Natural killer cell (primary cell): ENCODE data around the gene RUNX1. TPM values are rescaled to one million over a fixed set of nuclear protein-coding genes. Genes with fewer than 3 reads are reported as not detected.

Experiments used
- ATAC-seq, 3 donors: fragments of 150-1000 bp in 2 of 3; fragments of 200-7000 bp in 1 of 3; cut with Tn5 transposase; 1 replicate in 1 of 3; 2 replicates in 2 of 3; pipeline ENCODE4 v1.10.0; 2021; ENCODE audit warnings: mild to moderate bottlenecking in 2 of 3, moderate library complexity in 2 of 3
- DNase-seq, 2 donors: peaks; one replicate each; pipeline versions ENCODE4 v3.0.0 to v3.0.0-alpha.2; 2013 to 2021; ENCODE audit warnings: mixed read lengths in 1 of 2
- H3K27ac ChIP-seq: one replicate; pipeline ENCODE4 v1.5.1; 2013; ENCODE audit warnings: mild to moderate bottlenecking, low read length
- H3K27me3 ChIP-seq: one replicate; pipeline ENCODE4 v1.6.1; 2013; ENCODE audit warnings: low read length; ENCODE audit not compliant: control insufficient read depth, insufficient read depth
- H3K36me3 ChIP-seq: one replicate; pipeline ENCODE4 v1.6.1; 2013; ENCODE audit warnings: low read length; ENCODE audit not compliant: control insufficient read depth, insufficient read depth
- H3K4me1 ChIP-seq: one replicate; pipeline ENCODE4 v1.6.1; 2013; ENCODE audit warnings: low read length; ENCODE audit not compliant: control insufficient read depth, insufficient read depth
- H3K4me3 ChIP-seq: one replicate; pipeline ENCODE4 v1.5.1; 2013; ENCODE audit warnings: low read length
- H3K9me3 ChIP-seq: one replicate; pipeline ENCODE4 v1.6.1; 2013; ENCODE audit warnings: low read length; ENCODE audit not compliant: control insufficient read depth, insufficient read depth
- H3K27ac Mint-ChIP-seq, 2 donors: one replicate each; pipeline ENCODE4 v1.8.0; 2022; ENCODE audit warnings: mild to moderate bottlenecking in 2 of 2, mixed read lengths in 2 of 2, moderate library complexity in 1 of 2
- H3K27me3 Mint-ChIP-seq, 2 donors: one replicate each; pipeline ENCODE4 v1.8.0; 2022; ENCODE audit warnings: low read depth in 2 of 2, mixed read lengths in 2 of 2
- H3K36me3 Mint-ChIP-seq: one replicate; pipeline ENCODE4 v1.8.0; 2022; ENCODE audit warnings: mixed read lengths
- H3K4me1 Mint-ChIP-seq, 2 donors: one replicate each; pipeline ENCODE4 v1.8.0; 2022; ENCODE audit warnings: mixed read lengths in 2 of 2
- H3K4me3 Mint-ChIP-seq: one replicate; pipeline ENCODE4 v1.8.0; 2022; ENCODE audit warnings: mild to moderate bottlenecking, moderate library complexity, mixed read lengths
- H3K9me3 Mint-ChIP-seq, 2 donors: one replicate each; pipeline ENCODE4 v1.8.0; 2022; ENCODE audit warnings: mixed read lengths in 2 of 2
- WGBS: methylation state at CpG from one replicate; pipeline ENCODE4 v1.1.7; 2013; ENCODE audit warnings: missing lambda C conversion rate; ENCODE audit not compliant: insufficient coverage; 5-methylcytosine and 5-hydroxymethylcytosine counted together
- intact Hi-C: fragments of 100-400 bp; cut with micrococcal nuclease; formaldehyde crosslinking; loops from one replicate; pipeline ENCODE4 v1.14.2; 2022
- total RNA-seq, 4 donors: library from RNA; stranded (reverse); fragments of 120-200 nt in 1 of 4; gene quantifications; one replicate each; pipeline versions ENCODE4 v1.2.3 to v1.2.4, GENCODE V29; 2013 to 2022
- TF ChIP-seq, protein P1 (sequence below): fragments of 200-600 bp; IDR thresholded peaks from one replicate; pipeline ENCODE4 v1.8.0; 2022; ENCODE audit warnings: antibody characterized with exemption

The RUNX1 gene
- total RNA-seq, 3 donors from 2014 or later (not counting 1 experiment from before 2014, with no cell fraction given): 62.1 to 171 (median 98.2) TPM

DNA sequence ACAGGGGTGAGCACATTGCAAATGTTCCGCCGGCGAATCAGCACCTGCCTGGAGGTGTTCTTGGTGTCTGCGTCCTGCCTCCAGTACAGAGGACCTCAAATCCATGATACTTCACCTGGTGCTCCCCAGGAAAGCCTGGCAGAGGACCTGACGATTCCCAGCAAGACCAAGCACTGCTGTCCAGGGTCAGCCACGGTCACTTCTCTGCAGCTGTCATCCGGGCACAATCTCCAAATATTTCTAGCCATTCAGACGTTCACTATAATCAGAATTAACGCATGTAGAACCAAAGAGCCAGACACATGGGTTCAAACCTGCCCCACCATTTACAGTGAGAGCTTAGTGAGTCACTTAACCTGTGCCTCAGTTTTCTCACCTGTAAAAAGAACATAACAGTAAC lies 305.8 kb downstream of the RUNX1 start:
- intact Hi-C loops: loop anchor here (10.0 kb wide), 1 partner anchor 872 kb away; no protein-coding TSS in a partner anchor

DNA sequence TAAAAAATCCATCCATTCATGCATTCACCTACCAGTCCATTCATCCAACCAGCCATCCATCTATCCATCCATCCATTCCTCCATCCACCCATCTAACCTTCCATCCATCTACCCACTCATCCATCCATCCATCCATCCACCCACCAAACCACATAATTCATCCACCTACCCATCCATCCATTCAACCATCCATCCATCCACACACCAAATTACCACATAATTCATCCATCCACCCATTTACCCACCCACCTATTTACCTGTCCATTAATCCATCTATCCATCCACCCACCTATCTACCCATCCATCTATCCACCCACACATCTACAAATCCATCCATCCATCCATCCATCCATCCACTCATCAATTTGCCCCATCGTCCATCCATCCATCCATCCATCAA lies 308.9 kb downstream of the RUNX1 start:
- Histone ChIP-seq H3K36me3 (no peaks in the 10 kb centered on the region), H3K9me3 (no peaks in the 10 kb centered on the region), H3K27me3 (peaks cover 3% of the 10 kb centered on the region), H3K4me1 (no peaks in the 10 kb centered on the region), H3K4me3 (no peak overlapping the region), H3K27ac (no peak overlapping the region)
- Mint-ChIP-seq H3K4me1 (peaks cover under 1% of the 10 kb centered on the region in 2 donors), H3K36me3 (no peaks in the 10 kb centered on the region), H3K9me3 (no peaks in the 10 kb centered on the region), H3K4me3 (no peak overlapping the region), H3K27ac (no peak overlapping the region), H3K27me3 (peaks cover 32 to 47% of the 10 kb centered on the region in 2 donors)
- no peak for DNase-seq
- TF ChIP-seq, protein P1, sequence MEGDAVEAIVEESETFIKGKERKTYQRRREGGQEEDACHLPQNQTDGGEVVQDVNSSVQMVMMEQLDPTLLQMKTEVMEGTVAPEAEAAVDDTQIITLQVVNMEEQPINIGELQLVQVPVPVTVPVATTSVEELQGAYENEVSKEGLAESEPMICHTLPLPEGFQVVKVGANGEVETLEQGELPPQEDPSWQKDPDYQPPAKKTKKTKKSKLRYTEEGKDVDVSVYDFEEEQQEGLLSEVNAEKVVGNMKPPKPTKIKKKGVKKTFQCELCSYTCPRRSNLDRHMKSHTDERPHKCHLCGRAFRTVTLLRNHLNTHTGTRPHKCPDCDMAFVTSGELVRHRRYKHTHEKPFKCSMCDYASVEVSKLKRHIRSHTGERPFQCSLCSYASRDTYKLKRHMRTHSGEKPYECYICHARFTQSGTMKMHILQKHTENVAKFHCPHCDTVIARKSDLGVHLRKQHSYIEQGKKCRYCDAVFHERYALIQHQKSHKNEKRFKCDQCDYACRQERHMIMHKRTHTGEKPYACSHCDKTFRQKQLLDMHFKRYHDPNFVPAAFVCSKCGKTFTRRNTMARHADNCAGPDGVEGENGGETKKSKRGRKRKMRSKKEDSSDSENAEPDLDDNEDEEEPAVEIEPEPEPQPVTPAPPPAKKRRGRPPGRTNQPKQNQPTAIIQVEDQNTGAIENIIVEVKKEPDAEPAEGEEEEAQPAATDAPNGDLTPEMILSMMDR: no peak
- intact Hi-C loops: loop anchor here (10.0 kb wide), 1 partner anchor 875 kb away; no protein-coding TSS in a partner anchor
- ATAC-seq: no peak
- 75% methylated on average over 1 of the region's 1 CpG for WGBS

More for the DNA sequence above, 305.8 kb downstream of the RUNX1 start:
- H3K27ac ChIP-seq: no peak overlapping the region
- peaks cover 7% of the 10 kb centered on the region for H3K4me1 ChIP-seq
- no peaks in the 10 kb centered on the region for H3K9me3 ChIP-seq
- Mint-ChIP-seq H3K27me3 (peaks cover 22 to 27% of the 10 kb centered on the region in 2 donors), H3K9me3 (no peaks in the 10 kb centered on the region), H3K36me3 (no peaks in the 10 kb centered on the region), H3K4me3 (no peak overlapping the region), H3K27ac (no peak overlapping the region), H3K4me1 (peaks cover 6% of the 10 kb centered on the region in 2 donors)
- DNase-seq (no peak), ATAC-seq (no peak)
- H3K36me3 ChIP-seq: no peaks in the 10 kb centered on the region
- H3K4me3 ChIP-seq: no peak overlapping the region
- TF ChIP-seq, protein P1: no peak
- WGBS: 85% methylated on average over 9 of the region's 9 CpGs
- H3K27me3 ChIP-seq: no peaks in the 10 kb centered on the region
